Measurements from ENCODE around the gene CCDC158.
"Not testable (repeated sequence)": the region's sequence is repeated elsewhere in the genome, so short reads cannot be mapped to it uniquely, and the experiment has no call there.

The CCDC158 gene

GRCh38 chr4:76366737-76367136, 54.2 kb downstream of the CCDC158 start:
- Histone ChIP-seq H3K4me3 (no peak overlapping the region), H3K4me1 (no peaks in the 10 kb centered on the region), H3K36me3 (peaks cover 0 to 3% (median 0%) of the 10 kb centered on the region in 3 donors), H3K27me3 (no peaks in the 10 kb centered on the region), H3K9me3 (no peaks in the 10 kb centered on the region), H3K27ac (no peak overlapping the region)
- intact Hi-C loops (cut with DNase I; ENCODE audit: low total_unique reads), result no loop called here
- TF ChIP-seq, protein P1, sequence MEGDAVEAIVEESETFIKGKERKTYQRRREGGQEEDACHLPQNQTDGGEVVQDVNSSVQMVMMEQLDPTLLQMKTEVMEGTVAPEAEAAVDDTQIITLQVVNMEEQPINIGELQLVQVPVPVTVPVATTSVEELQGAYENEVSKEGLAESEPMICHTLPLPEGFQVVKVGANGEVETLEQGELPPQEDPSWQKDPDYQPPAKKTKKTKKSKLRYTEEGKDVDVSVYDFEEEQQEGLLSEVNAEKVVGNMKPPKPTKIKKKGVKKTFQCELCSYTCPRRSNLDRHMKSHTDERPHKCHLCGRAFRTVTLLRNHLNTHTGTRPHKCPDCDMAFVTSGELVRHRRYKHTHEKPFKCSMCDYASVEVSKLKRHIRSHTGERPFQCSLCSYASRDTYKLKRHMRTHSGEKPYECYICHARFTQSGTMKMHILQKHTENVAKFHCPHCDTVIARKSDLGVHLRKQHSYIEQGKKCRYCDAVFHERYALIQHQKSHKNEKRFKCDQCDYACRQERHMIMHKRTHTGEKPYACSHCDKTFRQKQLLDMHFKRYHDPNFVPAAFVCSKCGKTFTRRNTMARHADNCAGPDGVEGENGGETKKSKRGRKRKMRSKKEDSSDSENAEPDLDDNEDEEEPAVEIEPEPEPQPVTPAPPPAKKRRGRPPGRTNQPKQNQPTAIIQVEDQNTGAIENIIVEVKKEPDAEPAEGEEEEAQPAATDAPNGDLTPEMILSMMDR (IDR thresholded peaks at IDR 0.05), result no peak
- DNase-seq, result no peak

- intact Hi-C loops (cut with DNase I; ENCODE audit: low total_unique reads), result no loop called here
- TF ChIP-seq, protein P1 (IDR thresholded peaks at IDR 0.05), result no peak
- H3K27me3 ChIP-seq, result no peaks in the 10 kb centered on the region
- no peaks in the 10 kb centered on the region for H3K4me1 ChIP-seq
- H3K27ac ChIP-seq, result no peak overlapping the region
- H3K9me3 ChIP-seq, result no peaks in the 10 kb centered on the region
- H3K4me3 ChIP-seq, result no peak overlapping the region
- peaks cover 0 to 5% (median 0%) of the 10 kb centered on the region in 3 donors for H3K36me3 ChIP-seq
- DNase-seq, result no peak
Measured at GRCh38 chr4:76365636-76366035, 55.3 kb downstream of the CCDC158 start.

DNA sequence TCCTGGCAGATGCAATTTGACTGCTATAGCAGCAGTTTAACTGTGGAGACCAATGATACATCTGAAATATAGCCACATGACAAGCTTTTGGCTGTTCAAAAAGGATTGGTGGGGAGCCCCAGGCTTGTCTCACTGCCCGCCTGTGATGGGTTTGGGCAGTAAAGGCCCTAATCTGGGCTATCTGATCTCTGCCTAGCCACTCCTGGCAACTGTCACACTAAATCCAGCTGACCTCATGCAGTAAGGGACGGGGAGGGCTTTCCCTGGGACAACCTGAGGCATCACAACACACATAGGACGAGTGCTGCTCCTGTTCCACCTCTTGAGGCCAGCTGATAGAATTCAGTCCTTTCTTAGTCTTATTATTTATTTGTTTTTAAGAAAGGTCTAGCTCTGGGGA, 56.2 kb downstream of the CCDC158 start:
- Histone ChIP-seq H3K9me3 (peaks cover 0 to 7% (median 0%) of the 10 kb centered on the region in 3 donors), H3K4me3 (no peak overlapping the region), H3K36me3 (peaks cover 0 to 14% (median 6%) of the 10 kb centered on the region in 3 donors), H3K27me3 (no peaks in the 10 kb centered on the region), H3K27ac (no peak overlapping the region), H3K4me1 (no peaks in the 10 kb centered on the region)
- DNase-seq, result no peak
- TF ChIP-seq, protein P1 (IDR thresholded peaks at IDR 0.05), result no peak
- intact Hi-C loops (cut with DNase I; ENCODE audit: low total_unique reads), result no loop called here

DNA sequence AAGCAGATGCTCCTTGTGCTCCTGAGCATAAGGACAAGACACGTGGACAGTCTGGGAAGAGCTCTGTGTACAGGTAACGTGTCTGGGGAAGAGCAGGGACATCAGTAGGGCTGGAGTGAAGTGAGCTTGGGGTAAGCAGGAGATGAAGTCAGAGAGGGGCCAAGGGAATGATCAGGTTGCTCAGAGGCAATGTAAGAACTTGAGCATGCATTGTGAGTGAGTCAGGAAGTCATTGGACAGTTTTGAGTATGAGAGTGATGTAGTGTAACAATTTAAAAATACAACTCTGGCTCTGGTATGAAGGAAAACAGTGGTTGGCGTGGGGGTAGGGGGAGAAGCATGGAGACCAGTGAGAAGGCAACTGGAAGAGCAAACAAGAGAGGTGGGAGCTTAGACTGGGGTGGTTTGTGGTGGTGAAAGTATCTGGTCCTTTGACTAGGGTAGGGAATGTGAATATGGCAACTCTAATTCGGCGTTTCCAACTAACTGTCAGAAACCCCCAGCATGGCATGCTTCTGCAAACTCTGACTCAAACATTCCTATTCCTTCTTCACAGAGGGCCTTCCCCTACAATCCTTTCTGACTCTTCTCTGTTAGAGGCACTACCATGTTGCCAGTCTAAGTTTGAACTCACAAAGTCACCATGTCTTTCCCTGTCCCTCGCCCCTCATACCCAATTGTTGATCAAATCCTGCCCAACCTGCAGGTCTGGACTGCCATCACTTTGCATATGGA, 57.2 kb downstream of the CCDC158 start:
- intact Hi-C loops (cut with DNase I; ENCODE audit: low total_unique reads), result no loop called here

DNA sequence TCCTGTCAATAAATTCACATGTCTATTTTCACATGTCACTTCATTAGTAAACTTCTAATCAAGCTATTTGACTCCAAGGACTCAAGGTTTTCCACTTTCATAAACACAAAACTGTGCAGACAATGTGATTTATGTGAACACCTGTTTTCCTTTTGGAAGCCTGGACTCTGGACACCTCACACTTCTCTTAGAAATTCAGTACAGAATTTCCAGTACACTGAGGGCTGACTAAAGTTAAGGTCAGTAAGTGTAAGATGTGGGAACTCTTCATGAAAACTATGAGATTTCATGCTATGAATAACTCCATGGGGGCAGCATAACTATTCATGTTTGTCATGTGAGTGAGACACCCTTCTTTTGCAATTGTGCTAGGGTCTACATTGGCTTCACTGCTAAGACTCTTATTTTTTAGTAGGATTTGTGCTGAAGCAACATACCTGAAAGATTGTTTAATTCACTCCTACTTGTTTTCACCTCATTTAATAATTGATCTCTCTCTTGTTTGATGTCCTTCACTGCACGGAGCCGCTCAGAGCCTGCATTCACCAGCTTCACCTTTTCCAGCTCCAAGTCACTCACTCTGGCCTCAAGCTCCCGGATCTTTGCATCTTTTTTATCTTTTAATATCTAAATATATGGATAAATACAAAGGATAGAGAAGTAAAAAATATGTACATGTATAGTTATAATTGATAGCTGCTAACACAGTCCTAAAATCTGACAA, 59.1 kb downstream of the CCDC158 start:
- Histone ChIP-seq H3K4me3 (no peak overlapping the region), H3K36me3 (peaks cover 0 to 12% (median 6%) of the 10 kb centered on the region in 3 donors), H3K27ac (no peak overlapping the region), H3K27me3 (no peaks in the 10 kb centered on the region), H3K4me1 (no peaks in the 10 kb centered on the region), H3K9me3 (peaks cover 0 to 9% (median 0%) of the 10 kb centered on the region in 3 donors)
- no peak for DNase-seq
- TF ChIP-seq, protein P1 (IDR thresholded peaks at IDR 0.05), result no peak
- intact Hi-C loops (cut with DNase I; ENCODE audit: low total_unique reads), result no loop called here

More for the DNA sequence above, 57.2 kb downstream of the CCDC158 start:
- Histone ChIP-seq H3K36me3 (peaks cover 0 to 15% (median 6%) of the 10 kb centered on the region in 3 donors), H3K4me1 (no peaks in the 10 kb centered on the region), H3K4me3 (no peak overlapping the region), H3K27me3 (no peaks in the 10 kb centered on the region), H3K27ac (no peak overlapping the region), H3K9me3 (peaks cover 0 to 9% (median 0%) of the 10 kb centered on the region in 3 donors)
- no peak for DNase-seq
- TF ChIP-seq, protein P1 (IDR thresholded peaks at IDR 0.05), result no peak

DNA sequence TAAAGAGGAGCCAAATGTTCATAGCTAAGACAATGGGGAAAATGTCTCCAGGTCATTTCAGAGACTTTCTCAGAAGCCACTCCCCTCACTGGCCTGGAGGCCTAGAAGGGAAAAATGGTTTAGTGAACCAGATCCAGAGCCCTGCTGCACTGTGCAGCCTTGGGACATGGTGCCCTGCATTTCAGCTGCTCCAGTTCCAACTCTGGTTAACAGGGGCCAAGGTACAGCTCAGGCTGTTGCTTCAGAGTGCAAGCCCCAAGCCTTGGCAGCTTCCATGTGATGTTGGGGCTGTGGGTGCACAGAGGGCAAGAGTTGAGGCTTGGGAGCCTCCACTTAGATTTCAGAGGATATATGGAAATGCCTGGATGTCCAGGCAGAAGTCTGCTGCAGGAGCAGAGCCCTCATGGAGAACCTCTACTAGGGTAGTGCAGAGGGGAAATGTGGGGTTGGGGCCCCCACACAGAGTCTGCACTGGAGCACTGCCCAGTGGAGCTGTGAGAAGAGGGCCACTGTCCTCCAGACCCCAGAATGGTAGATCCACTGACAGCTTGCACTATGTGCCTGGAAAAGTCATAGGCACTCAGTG, 61.0 kb downstream of the CCDC158 start:
- DNase-seq; H3K4me1 ChIP-seq; H3K9me3 ChIP-seq; H3K27ac ChIP-seq; intact Hi-C loops (cut with DNase I; ENCODE audit: low total_unique reads); H3K4me3 ChIP-seq; H3K27me3 ChIP-seq: not testable (repeated sequence)
- peaks cover 0 to 12% (median 6%) of the 10 kb centered on the region in 3 donors for H3K36me3 ChIP-seq
